OCI-LY1 (cell line): ENCODE measurements around the gene KCNMA1.

Experiments
- H2AFZ ChIP-seq: fragments of 200-600 bp; sonication (generic), shearing (Covaris generic); 2 replicates; pipeline ENCODE4 v1.6.0; 2014; ENCODE audit warnings: antibody characterized with exemption, mild to moderate bottlenecking, low read length
- H3F3A ChIP-seq: fragments of 200-600 bp; sonication (generic), shearing (Covaris generic); 2 replicates; pipeline ENCODE4 v1.6.0; 2014; ENCODE audit warnings: mild to moderate bottlenecking, antibody characterized with exemption, low read length, moderate library complexity; ENCODE audit not compliant: insufficient read depth
- H3K27ac ChIP-seq: fragments of 200-600 bp; sonication (generic); 2 replicates; pipeline ENCODE4 v1.5.1; 2014; ENCODE audit warnings: low read length, mixed run types, mild to moderate bottlenecking, low read depth; ENCODE audit not compliant: poor library complexity, severe bottlenecking
- H3K27me3 ChIP-seq: fragments of 200-600 bp; sonication (generic); 2 replicates; pipeline ENCODE4 v1.6.0; 2014; ENCODE audit warnings: antibody characterized with exemption, mild to moderate bottlenecking, low read length, moderate library complexity; ENCODE audit not compliant: insufficient read depth
- H3K36me3 ChIP-seq: fragments of 200-600 bp; sonication (generic); 2 replicates; pipeline ENCODE4 v1.6.1; 2014; ENCODE audit warnings: mild to moderate bottlenecking, antibody characterized with exemption, low read length, moderate library complexity, mixed read lengths; ENCODE audit not compliant: insufficient read depth
- H3K4me1 ChIP-seq: fragments of 200-600 bp; sonication (generic); 2 replicates; pipeline ENCODE4 v1.5.1; 2014; ENCODE audit warnings: mild to moderate bottlenecking, low read length, moderate library complexity; ENCODE audit not compliant: insufficient read depth, severe bottlenecking
- H3K4me2 ChIP-seq: fragments of 200-600 bp; sonication (generic), shearing (Covaris generic); 2 replicates; pipeline ENCODE4 v1.6.1; 2014; ENCODE audit warnings: low read length
- H3K4me3 ChIP-seq: fragments of 200-600 bp; sonication (generic); 2 replicates; pipeline ENCODE4 v1.5.1; 2014; ENCODE audit warnings: low read length, low read depth, mild to moderate bottlenecking, mixed read lengths; ENCODE audit not compliant: poor library complexity, severe bottlenecking
- H3K79me2 ChIP-seq: fragments of 200-600 bp; shearing (Covaris generic); 2 replicates; pipeline ENCODE4 v1.6.1; 2016; ENCODE audit warnings: mixed run types, low read length, mixed read lengths; ENCODE audit not compliant: insufficient read depth
- H3K9ac ChIP-seq: fragments of 200-600 bp; sonication (generic), shearing (Covaris generic); 2 replicates; pipeline ENCODE4 v1.6.1; 2014; ENCODE audit warnings: mild to moderate bottlenecking, low read length, mixed read lengths
- H3K9me2 ChIP-seq: fragments of 200-600 bp; sonication (generic), shearing (Covaris generic); 2 replicates; pipeline ENCODE4 v1.6.1; 2014; ENCODE audit warnings: low read depth, mild to moderate bottlenecking, low read length, mixed read lengths
- H3K9me3 ChIP-seq: fragments of 200-600 bp; shearing (Covaris generic); 2 replicates; pipeline ENCODE4 v1.6.1; 2014; ENCODE audit warnings: low read length, mixed read lengths
- H4K20me1 ChIP-seq: fragments of 200-600 bp; sonication (generic), shearing (Covaris generic); 2 replicates; pipeline ENCODE4 v1.6.0; 2016; ENCODE audit warnings: mild to moderate bottlenecking, low read length; ENCODE audit not compliant: insufficient read depth
- CTCF ChIP-seq: fragments of 200-600 bp; sonication (generic), shearing (Covaris generic); IDR thresholded peaks from 2 replicates; pipeline ENCODE4 v1.5.1; 2017; ENCODE audit warnings: mild to moderate bottlenecking, antibody characterized with exemption, low read length, moderate library complexity, mixed read lengths
- EZH2 ChIP-seq: fragments of 200-600 bp; sonication (generic), shearing (Covaris generic); IDR thresholded peaks from 2 replicates; pipeline ENCODE4 v1.8.0; 2017; ENCODE audit warnings: borderline replicate concordance, mixed run types, mild to moderate bottlenecking, antibody characterized with exemption, low read length, moderate library complexity, mixed read lengths

The KCNMA1 gene

GRCh38 chr10:76990561-76990960, 647.0 kb downstream of the KCNMA1 start:
- Histone ChIP-seq H3K9me3 (no peaks in the 10 kb centered on the region), H3K4me2 (no peak overlapping the region)

GRCh38 chr10:76984559-76985443, 652.8 kb downstream of the KCNMA1 start:
- no peaks in the 10 kb centered on the region for H3K36me3 ChIP-seq
- H2AFZ ChIP-seq, result no peak overlapping the region
- no peaks in the 10 kb centered on the region for H3F3A ChIP-seq
- no peak overlapping the region for H3K4me3 ChIP-seq
- no peaks in the 10 kb centered on the region for H3K4me1 ChIP-seq
- H3K79me2 ChIP-seq, result no peaks in the 10 kb centered on the region
- no peaks in the 10 kb centered on the region for H3K9me3 ChIP-seq
- no peaks in the 10 kb centered on the region for H3K27me3 ChIP-seq
- peak; percentile 89 for TF ChIP-seq CTCF
- no peak for TF ChIP-seq EZH2
- H3K9ac ChIP-seq, result no peak overlapping the region
- H3K4me2 ChIP-seq, result no peak overlapping the region
- H3K27ac ChIP-seq, result no peak overlapping the region
- no peaks in the 10 kb centered on the region for H3K9me2 ChIP-seq
- no peaks in the 10 kb centered on the region for H4K20me1 ChIP-seq

More at GRCh38 chr10:76990561-76990960, 647.0 kb downstream of the KCNMA1 start:
- Histone ChIP-seq H3K79me2 (no peaks in the 10 kb centered on the region), H3K9ac (no peak overlapping the region), H3K4me3 (no peak overlapping the region), H3K36me3 (no peaks in the 10 kb centered on the region), H3F3A (no peaks in the 10 kb centered on the region), H3K4me1 (no peaks in the 10 kb centered on the region), H3K9me2 (no peaks in the 10 kb centered on the region), H2AFZ (no peak overlapping the region), H3K27ac (no peak overlapping the region), H3K27me3 (no peaks in the 10 kb centered on the region), H4K20me1 (no peaks in the 10 kb centered on the region)
- TF ChIP-seq EZH2, result no peak
- no peak for TF ChIP-seq CTCF

- Histone ChIP-seq H3K4me2 (no peak overlapping the region), H2AFZ (no peak overlapping the region), H3K9me2 (no peaks in the 10 kb centered on the region), H3K9ac (no peak overlapping the region), H3F3A (no peaks in the 10 kb centered on the region), H3K27ac (no peak overlapping the region), H3K9me3 (no peaks in the 10 kb centered on the region), H3K4me3 (no peak overlapping the region), H4K20me1 (no peaks in the 10 kb centered on the region), H3K79me2 (no peaks in the 10 kb centered on the region), H3K36me3 (no peaks in the 10 kb centered on the region), H3K4me1 (no peaks in the 10 kb centered on the region), H3K27me3 (no peaks in the 10 kb centered on the region)
- TF ChIP-seq CTCF, result no peak
- TF ChIP-seq EZH2, result no peak
Measured at GRCh38 chr10:76983624-76984023, 654.0 kb downstream of the KCNMA1 start.
